Stomach (tissue), 4 donors: ENCODE measurements around the gene CABP1.
A peak's percentile ranks its signal among the peaks of the same experiment; 100 is the strongest.

Experiments used
- EP300 ChIP-seq: sonication (generic); formaldehyde crosslinking; IDR thresholded peaks from one replicate; pipeline ENCODE4 v1.6.1; 2017; ENCODE audit warnings: antibody characterized with exemption
- POLR2A ChIP-seq, 4 donors: fragments of 450-650 bp; IDR thresholded peaks; one replicate each; pipeline ENCODE4 v1.6.1; 2016; ENCODE audit warnings: antibody characterized with exemption in 4 of 4, control low read depth in 2 of 4, mild to moderate bottlenecking in 1 of 4, moderate library complexity in 1 of 4
- POLR2AphosphoS5 ChIP-seq, 3 donors: sonication (generic); formaldehyde crosslinking; IDR thresholded peaks; one replicate each; pipeline ENCODE4 v1.6.1; 2016; ENCODE audit warnings: antibody characterized with exemption in 3 of 3
- TF ChIP-seq, protein P1 (sequence below), 7 experiments: fragments of 450-650 bp in 4 of 7; fragments of 200-600 bp in 3 of 7; sonication (generic) in 3 of 7; IDR thresholded peaks; one replicate each; pipeline ENCODE4 v1.5.1; 2016 to 2019; ENCODE audit warnings: antibody characterized with exemption in 7 of 7, control low read depth in 2 of 7, mild to moderate bottlenecking in 1 of 7

DNA sequence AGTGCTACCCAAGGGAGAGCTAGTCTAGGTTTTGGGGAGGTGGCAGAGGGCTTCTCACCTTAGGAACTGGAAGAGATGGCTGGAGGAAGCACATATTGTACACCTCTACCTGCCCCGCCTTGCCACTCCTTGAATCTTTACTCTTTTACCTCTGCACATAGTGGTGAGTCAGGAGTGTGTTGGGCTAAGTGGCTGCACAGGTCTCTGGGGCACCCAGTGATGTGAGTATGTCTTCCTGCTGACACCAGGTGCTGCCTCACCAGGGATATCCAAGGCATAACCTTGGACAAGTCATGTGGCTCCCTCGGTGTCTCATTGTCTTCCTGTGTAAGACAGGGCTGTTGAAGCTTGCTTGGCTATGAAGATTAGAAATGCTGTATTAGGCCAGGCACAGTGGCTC lies 19.8 kb upstream of the CABP1 start:
- TF ChIP-seq, protein P1, sequence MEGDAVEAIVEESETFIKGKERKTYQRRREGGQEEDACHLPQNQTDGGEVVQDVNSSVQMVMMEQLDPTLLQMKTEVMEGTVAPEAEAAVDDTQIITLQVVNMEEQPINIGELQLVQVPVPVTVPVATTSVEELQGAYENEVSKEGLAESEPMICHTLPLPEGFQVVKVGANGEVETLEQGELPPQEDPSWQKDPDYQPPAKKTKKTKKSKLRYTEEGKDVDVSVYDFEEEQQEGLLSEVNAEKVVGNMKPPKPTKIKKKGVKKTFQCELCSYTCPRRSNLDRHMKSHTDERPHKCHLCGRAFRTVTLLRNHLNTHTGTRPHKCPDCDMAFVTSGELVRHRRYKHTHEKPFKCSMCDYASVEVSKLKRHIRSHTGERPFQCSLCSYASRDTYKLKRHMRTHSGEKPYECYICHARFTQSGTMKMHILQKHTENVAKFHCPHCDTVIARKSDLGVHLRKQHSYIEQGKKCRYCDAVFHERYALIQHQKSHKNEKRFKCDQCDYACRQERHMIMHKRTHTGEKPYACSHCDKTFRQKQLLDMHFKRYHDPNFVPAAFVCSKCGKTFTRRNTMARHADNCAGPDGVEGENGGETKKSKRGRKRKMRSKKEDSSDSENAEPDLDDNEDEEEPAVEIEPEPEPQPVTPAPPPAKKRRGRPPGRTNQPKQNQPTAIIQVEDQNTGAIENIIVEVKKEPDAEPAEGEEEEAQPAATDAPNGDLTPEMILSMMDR (IDR thresholded peaks at IDR 0.05), result no peak
- TF ChIP-seq POLR2AphosphoS5 (IDR thresholded peaks at IDR 0.05), result peak in 2 of 3 donors; percentile 13 to 41
- no peak for TF ChIP-seq POLR2A (IDR thresholded peaks at IDR 0.05)
- no peak for TF ChIP-seq EP300
